Measurements from ENCODE around the gene GRK6. TPM values are rescaled to one million over a fixed set of nuclear protein-coding genes. Genes with fewer than 3 reads are reported as not detected.

GRK6 gene
- total RNA-seq, 1 donor from 2014 or later, result 46.4 TPM

GRCh38 chr5:177434942-177435738, 8.7 kb downstream of the GRK6 start:
- peaks cover 6% of the 10 kb centered on the region for H3K36me3 ChIP-seq (ENCODE audit: control insufficient read depth, insufficient read depth, low read length)
- TF ChIP-seq, protein P1, sequence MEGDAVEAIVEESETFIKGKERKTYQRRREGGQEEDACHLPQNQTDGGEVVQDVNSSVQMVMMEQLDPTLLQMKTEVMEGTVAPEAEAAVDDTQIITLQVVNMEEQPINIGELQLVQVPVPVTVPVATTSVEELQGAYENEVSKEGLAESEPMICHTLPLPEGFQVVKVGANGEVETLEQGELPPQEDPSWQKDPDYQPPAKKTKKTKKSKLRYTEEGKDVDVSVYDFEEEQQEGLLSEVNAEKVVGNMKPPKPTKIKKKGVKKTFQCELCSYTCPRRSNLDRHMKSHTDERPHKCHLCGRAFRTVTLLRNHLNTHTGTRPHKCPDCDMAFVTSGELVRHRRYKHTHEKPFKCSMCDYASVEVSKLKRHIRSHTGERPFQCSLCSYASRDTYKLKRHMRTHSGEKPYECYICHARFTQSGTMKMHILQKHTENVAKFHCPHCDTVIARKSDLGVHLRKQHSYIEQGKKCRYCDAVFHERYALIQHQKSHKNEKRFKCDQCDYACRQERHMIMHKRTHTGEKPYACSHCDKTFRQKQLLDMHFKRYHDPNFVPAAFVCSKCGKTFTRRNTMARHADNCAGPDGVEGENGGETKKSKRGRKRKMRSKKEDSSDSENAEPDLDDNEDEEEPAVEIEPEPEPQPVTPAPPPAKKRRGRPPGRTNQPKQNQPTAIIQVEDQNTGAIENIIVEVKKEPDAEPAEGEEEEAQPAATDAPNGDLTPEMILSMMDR (IDR thresholded peaks at IDR 0.05; ENCODE audit: insufficient read depth, low read length, poor library complexity, severe bottlenecking), result no peak
- no peak for DNase-seq (ENCODE audit: low read depth)
- H3K27me3 ChIP-seq (ENCODE audit: control insufficient read depth, insufficient read depth, low read length), result no peaks in the 10 kb centered on the region
- H3K4me3 ChIP-seq (ENCODE audit: low read depth, low read length), result no peak overlapping the region

GRCh38 chr5:177435847-177436536, 9.5 kb downstream of the GRK6 start:
- Histone ChIP-seq H3K36me3 (ENCODE audit: control insufficient read depth, insufficient read depth, low read length) (peaks cover 5% of the 10 kb centered on the region), H3K27me3 (ENCODE audit: control insufficient read depth, insufficient read depth, low read length) (no peaks in the 10 kb centered on the region), H3K4me3 (ENCODE audit: low read depth, low read length) (no peak overlapping the region)
- TF ChIP-seq, protein P1 (IDR thresholded peaks at IDR 0.05; ENCODE audit: insufficient read depth, low read length, poor library complexity, severe bottlenecking), result no peak
- DNase-seq (ENCODE audit: low read depth), result no peak

- H3K36me3 ChIP-seq (ENCODE audit: control insufficient read depth, insufficient read depth, low read length), result peaks cover 1% of the 10 kb centered on the region
- no peak for DNase-seq (ENCODE audit: low read depth)
- H3K4me3 ChIP-seq (ENCODE audit: low read depth, low read length), result no peak overlapping the region
- no peaks in the 10 kb centered on the region for H3K27me3 ChIP-seq (ENCODE audit: control insufficient read depth, insufficient read depth, low read length)
- TF ChIP-seq, protein P1 (IDR thresholded peaks at IDR 0.05; ENCODE audit: insufficient read depth, low read length, poor library complexity, severe bottlenecking), result no peak
Measured at GRCh38 chr5:177437623-177438022, 11.1 kb downstream of the GRK6 start.

DNA sequence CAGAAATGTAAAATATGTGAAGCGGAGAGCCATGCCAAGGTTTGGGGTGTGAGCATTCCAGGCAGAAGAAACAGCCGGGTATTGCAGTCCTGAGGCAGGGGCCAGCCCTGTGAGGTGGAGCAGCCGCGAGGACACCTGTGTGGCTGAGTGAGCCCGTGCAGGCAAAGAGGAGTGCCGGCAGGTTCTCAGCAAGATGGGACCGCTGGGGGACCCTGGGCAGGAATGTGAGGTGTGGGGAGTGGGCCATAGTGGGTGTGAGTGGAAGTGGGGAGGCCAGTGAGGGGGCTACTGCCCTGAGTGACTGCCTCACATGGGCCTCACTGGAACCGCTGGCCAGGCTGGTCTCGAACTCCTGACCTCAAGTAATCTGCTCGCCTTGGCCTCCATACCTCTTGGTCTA, 12.0 kb downstream of the GRK6 start:
- Histone ChIP-seq H3K4me3 (ENCODE audit: low read depth, low read length) (no peak overlapping the region), H3K27me3 (ENCODE audit: control insufficient read depth, insufficient read depth, low read length) (no peaks in the 10 kb centered on the region), H3K36me3 (ENCODE audit: control insufficient read depth, insufficient read depth, low read length) (no peaks in the 10 kb centered on the region)
- TF ChIP-seq, protein P1 (IDR thresholded peaks at IDR 0.05; ENCODE audit: insufficient read depth, low read length, poor library complexity, severe bottlenecking), result no peak
- DNase-seq (ENCODE audit: low read depth), result no peak

- Histone ChIP-seq H3K27me3 (ENCODE audit: control insufficient read depth, insufficient read depth, low read length) (no peaks in the 10 kb centered on the region), H3K36me3 (ENCODE audit: control insufficient read depth, insufficient read depth, low read length) (no peaks in the 10 kb centered on the region), H3K4me3 (ENCODE audit: low read depth, low read length) (no peak overlapping the region)
- TF ChIP-seq, protein P1 (IDR thresholded peaks at IDR 0.05; ENCODE audit: insufficient read depth, low read length, poor library complexity, severe bottlenecking), result no peak
- DNase-seq (ENCODE audit: low read depth), result no peak
Measured at GRCh38 chr5:177439518-177440053, 13.1 kb downstream of the GRK6 start.

Data from kidney epithelial cell (primary cell).